NCI-H128 (cell line): ENCODE data around the gene MCOLN1.
"Not testable (repeated sequence)": the region's sequence is repeated elsewhere in the genome, so short reads cannot be mapped to it uniquely, and the experiment has no call there.

Experiments used
- DNase-seq: peaks from one replicate; lab custom pipeline; 2025; ENCODE audit not compliant: unreplicated experiment; lab: John Stamatoyannopoulos, UW

MCOLN1 gene

DNA sequence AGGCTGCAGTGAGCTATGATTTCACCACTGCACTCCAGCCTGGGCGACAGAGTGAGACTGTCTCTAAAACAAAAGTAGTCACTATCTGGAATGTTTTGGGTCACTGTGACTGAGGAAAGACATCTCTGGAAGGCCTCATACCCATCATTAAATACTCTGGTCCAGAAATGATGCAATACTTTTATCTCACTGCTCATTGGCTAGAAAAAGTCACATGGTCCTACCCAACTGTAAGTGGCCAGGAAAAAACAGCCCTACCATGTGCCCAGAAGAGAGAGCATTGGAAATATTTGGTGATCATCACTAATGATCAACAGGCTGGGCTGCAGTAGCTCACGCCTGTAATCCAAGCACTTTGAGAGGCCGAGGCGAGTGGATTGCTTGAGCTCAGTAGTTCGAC lies 42.9 kb downstream of the MCOLN1 start:
- DNase-seq: no peak

DNA sequence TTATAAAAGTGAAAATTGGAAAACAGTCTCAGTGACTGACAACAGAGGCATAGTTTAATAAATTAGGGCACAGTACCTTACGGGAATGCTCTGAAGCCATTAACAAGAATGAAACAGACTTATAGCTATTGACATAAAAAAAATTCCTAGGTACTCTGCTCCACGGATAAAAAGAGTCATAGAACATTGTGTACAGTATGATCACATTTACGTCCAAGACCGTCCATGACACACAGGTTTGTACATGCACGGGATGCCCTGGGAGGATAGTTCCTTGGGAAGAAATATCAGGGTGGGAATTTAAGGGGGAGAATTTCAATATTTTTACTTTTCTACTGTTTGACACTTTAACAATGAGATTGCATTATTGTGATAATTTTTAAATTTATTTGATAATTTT lies 48.3 kb downstream of the MCOLN1 start:
- no peak for DNase-seq

DNA sequence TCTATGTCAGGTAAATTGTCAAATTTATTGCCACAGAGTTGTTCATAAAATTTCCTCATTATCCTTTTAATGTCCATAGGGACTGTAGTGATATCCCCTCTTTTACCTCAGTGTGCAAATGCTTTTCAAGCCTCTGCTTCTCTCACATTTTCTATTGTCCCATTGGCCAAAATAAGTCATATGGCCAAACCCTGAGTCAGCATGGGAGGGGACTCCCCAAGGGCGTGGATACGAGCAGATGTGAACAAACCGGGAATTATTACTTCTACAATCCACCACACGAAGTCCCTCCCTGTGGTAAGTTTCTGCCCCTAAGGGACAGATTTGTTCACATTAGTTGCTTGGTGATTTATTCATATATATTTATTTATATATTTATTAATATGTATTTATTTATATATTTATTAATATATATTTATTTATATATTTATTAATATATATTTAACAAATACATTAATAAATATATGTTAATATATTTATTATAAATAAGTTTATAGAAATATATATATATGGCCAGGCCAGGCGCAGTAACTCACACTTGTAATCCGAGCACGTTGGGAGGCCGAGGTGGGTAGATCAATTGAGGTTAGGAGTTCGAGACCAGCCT lies 53.1 kb downstream of the MCOLN1 start:
- DNase-seq: no peak

DNA sequence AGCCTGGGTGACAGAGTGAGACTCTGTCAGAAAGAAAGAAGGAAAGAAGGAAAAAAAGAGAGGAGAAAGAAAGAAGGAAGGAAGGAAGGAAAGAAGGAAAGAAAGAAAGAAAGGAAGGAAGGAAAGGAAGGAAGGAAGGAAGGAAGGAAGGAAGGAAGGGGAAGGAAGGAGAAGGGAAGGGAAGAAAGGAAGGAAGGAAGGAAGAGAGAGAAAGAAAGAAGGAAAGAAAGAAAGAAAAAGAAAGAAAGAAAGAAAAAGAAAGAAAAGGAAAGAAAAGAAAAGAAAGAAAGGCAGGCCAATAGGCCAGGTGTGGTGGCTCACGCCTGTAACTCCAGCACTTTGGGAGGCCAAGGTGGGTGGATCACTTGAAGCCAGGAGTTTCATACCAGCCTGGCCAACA lies 55.0 kb downstream of the MCOLN1 start:
- not testable (repeated sequence) for DNase-seq

DNA sequence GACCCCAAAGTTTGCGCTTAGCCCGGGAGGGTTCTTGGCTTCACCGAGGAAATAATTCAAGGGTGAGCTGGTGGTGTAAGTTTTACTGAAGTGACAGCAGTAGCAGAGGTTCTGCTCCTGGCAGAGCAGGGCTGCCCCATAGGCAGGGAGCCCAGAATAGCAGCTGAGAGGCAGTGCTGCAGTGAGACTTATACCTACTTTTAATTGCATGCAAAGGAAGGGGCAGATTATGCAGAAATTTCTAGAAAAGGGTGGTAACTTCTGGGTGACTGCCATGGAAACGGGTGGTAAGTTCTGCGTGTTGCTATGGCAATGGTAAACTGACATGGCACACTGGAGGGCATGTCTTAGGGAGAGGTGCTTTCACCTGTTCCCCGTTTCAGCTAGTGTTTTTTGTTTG lies 55.7 kb downstream of the MCOLN1 start:
- no peak for DNase-seq

DNA sequence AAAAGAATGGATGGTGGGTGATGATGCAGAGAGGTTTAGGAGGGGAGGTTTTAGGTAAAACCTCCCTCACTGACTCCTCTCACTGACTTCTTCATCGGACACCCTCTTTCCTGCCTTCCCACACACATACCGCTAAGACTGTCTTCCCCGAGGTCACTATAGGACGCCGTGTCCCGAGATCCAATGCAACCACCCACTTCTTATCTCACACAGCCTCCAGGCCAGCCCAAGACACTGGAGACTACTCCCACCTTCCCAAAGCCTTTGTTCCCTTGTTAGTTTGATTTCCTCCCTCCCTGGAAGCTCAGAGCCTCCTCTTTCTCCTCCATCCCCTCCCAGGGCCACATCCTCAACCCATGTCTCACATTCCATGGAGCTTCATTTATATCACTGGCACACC lies 56.8 kb downstream of the MCOLN1 start:
- no peak for DNase-seq

DNA sequence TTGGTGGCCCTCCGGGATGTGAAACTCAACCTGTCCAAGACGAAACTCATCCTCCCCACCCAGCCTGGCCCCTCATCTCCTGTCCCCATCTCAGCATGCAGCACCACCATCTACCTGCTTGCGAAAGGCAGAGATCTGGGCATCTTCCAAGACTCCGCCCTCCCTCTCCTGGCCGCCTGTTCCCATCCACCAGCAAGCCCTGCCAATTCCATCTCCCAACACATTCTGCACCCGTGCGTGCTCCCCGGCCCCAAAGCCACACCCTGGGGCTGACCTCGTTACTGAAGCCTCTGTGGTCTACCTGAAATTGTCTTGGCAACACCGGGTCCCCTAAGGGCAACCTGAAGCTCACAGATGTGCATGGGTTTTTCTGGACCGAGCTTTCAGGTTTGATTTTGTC lies 60.0 kb downstream of the MCOLN1 start:
- no peak for DNase-seq
